ENCODE results near the gene SDR42E2.

DNA sequence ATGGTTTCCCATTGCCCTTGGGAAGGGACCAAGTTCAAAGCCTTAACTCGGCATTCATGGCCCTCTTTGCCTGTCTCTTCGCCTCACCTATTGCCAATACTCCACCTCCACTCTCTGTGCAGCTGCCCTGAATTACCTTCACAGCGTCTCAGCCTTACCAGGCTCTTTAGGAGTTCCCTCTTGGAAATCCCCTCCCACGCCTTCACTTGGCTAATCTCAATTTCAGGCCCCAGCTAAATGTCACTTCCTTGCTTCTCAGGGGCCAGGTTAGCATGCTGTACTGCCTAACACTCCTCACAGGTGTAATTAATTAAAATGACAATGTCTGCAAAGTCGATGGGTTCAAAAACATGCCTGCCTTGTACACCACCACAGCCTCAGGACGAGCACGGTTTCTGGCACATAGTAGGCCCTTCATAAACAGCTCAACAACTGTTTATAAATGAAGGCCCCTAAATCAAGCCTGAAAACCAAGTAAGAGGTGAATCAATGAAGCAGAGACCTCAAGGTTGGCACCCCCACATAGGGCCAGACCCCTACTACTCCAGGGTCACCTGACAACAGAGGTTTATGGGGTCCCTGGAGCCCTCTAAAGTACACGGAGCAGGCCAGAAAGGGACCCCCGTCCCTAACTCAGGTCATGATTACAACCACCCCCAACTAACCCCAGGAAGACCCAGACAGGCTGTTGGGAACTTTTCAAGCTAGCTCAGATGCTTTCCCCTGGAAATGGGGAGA lies 32.6 kb downstream of the SDR42E2 start:
- TF ChIP-seq CTCF (IDR thresholded peaks at IDR 0.05; ENCODE audit: low read depth, low read length, missing input control) (no peak), TAF1 (conservative IDR thresholded peaks at IDR 0.05) (no peak), RAD21 (IDR thresholded peaks at IDR 0.05) (no peak), REST (IDR thresholded peaks at IDR 0.05) (no peak)
